Brain microvascular endothelial cell (primary cell): ENCODE data around the gene CPNE4.

Experiments used
- DNase-seq: peaks from one replicate; pipeline ENCODE4 v3.0.0-alpha.2; 2020
- H3K27ac ChIP-seq: fragments of 250-450 bp; sonication (Bioruptor Pico); 2 replicates; pipeline ENCODE4 v1.5.1; 2020; ENCODE audit warnings: mild to moderate bottlenecking, moderate library complexity
- H3K27me3 ChIP-seq: fragments of 250-450 bp; sonication (Bioruptor Pico); replicated peaks from 2 replicates; pipeline ENCODE4 v1.5.1; 2020; ENCODE audit warnings: mild to moderate bottlenecking
- H3K36me3 ChIP-seq: fragments of 250-450 bp; sonication (Bioruptor Pico); replicated peaks from 2 replicates; pipeline ENCODE4 v1.5.1; 2020; ENCODE audit warnings: mild to moderate bottlenecking
- H3K4me3 ChIP-seq: 2 replicates; pipeline ENCODE4 v1.5.1; 2011; ENCODE audit warnings: low read depth, mild to moderate bottlenecking, control low read depth, low read length, moderate library complexity
- in situ Hi-C: cut with HindIII; loops from 2 replicates; pipeline ENCODE4 v1.10.0; 2017; ENCODE audit warnings: low sequenced_read_pairs, low pct_ligation_motif_present
- TF ChIP-seq, protein P1 (sequence below): IDR thresholded peaks from 2 replicates; pipeline ENCODE4 v1.5.1; 2011; ENCODE audit warnings: low read depth, mild to moderate bottlenecking, moderate library complexity, low read length, control low read depth, inconsistent platforms; ENCODE audit errors: missing control alignments

Gene CPNE4

DNA sequence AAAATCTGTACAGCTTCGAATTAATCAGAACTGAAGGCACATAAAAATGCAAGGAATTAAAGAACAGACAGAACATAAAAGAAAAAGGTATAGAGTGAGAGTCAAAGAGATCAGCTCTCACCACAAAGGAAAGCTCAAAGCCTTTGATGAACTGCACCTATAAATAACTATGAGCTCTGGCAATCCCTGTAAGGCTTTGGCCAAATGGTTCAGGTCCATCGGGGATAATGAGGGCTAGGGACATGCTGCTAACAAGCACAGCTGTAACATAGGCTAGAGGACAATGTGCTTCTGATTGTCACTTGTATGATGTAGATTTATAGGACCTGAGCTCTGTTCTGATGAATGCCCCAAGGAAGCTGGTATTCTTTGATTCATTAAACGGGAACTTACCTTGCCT is 418.1 kb downstream of the CPNE4 start:
- no peak for DNase-seq
- no peak overlapping the region for H3K27ac ChIP-seq
- H3K4me3 ChIP-seq, result no peak overlapping the region
- H3K36me3 ChIP-seq, result no peaks in the 10 kb centered on the region
- no peaks in the 10 kb centered on the region for H3K27me3 ChIP-seq
- in situ Hi-C loops, result no loop called here
- TF ChIP-seq, protein P1, sequence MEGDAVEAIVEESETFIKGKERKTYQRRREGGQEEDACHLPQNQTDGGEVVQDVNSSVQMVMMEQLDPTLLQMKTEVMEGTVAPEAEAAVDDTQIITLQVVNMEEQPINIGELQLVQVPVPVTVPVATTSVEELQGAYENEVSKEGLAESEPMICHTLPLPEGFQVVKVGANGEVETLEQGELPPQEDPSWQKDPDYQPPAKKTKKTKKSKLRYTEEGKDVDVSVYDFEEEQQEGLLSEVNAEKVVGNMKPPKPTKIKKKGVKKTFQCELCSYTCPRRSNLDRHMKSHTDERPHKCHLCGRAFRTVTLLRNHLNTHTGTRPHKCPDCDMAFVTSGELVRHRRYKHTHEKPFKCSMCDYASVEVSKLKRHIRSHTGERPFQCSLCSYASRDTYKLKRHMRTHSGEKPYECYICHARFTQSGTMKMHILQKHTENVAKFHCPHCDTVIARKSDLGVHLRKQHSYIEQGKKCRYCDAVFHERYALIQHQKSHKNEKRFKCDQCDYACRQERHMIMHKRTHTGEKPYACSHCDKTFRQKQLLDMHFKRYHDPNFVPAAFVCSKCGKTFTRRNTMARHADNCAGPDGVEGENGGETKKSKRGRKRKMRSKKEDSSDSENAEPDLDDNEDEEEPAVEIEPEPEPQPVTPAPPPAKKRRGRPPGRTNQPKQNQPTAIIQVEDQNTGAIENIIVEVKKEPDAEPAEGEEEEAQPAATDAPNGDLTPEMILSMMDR, result no peak

DNA sequence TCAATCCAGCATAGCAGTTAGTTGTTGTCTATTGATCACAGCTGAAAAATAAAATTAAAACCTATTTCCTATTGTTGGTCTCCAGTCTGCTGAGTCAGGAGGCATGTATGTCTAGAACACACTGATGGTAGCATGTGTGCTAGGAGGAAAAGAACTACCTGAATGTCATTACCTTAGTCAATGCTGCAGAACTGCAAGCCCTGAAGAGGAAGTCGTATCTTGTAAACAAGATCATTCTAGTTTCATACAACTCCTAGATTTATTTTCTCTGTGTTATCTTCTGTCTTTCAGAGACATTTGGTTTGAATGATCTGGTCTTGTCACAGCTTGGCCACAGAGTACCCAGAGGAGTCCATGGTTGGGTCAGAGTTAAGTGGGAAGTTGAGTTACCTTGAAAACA is 422.1 kb downstream of the CPNE4 start:
- Histone ChIP-seq H3K36me3 (no peaks in the 10 kb centered on the region), H3K4me3 (no peak overlapping the region), H3K27me3 (no peaks in the 10 kb centered on the region), H3K27ac (no peak overlapping the region)
- in situ Hi-C loops, result no loop called here
- no peak for DNase-seq
- TF ChIP-seq, protein P1, result no peak

DNA sequence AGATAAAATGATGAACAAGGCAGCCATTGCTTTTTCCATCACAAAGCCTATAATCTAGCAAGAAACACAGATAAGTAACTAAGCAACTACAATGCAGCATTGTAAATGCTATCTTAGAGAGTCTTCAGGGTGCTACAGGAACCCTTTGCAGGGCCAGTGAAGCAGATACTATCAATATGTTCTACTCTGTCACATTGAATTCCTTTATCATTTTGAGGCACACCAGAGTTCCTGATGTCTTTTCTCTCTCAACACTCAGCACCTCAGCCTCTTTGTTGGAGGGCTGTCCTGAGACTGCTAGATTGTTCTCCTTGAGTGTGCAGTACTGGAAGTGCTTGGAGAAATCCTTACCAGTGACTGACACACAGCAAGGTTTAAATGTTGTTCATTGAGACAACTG is 424.6 kb downstream of the CPNE4 start:
- no peaks in the 10 kb centered on the region for H3K36me3 ChIP-seq
- no peaks in the 10 kb centered on the region for H3K27me3 ChIP-seq
- H3K27ac ChIP-seq, result no peak overlapping the region
- in situ Hi-C loops, result no loop called here
- TF ChIP-seq, protein P1, result no peak
- no peak overlapping the region for H3K4me3 ChIP-seq
- no peak for DNase-seq

DNA sequence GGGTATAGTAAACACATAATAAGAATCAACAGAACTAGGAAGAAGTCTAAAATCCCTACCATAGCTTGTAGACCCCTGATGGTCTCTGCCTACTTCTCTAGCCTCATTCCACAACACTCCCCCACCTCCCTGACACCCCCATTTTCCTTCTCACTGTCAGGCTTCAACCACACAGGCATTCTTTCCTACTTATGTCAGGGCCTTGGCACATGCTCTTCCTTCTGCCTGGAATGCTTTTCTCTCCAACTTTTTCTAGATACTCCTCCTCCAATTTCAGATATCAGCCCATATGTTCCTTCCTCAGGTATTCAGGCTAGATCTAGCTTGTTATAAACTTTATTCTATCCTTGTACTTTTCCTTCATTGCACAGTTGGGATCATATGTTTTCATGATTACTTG is 426.1 kb downstream of the CPNE4 start:
- no peaks in the 10 kb centered on the region for H3K27me3 ChIP-seq
- H3K36me3 ChIP-seq, result no peaks in the 10 kb centered on the region
- no peak for DNase-seq
- TF ChIP-seq, protein P1, result no peak
- in situ Hi-C loops, result no loop called here
- H3K27ac ChIP-seq, result no peak overlapping the region
- no peak overlapping the region for H3K4me3 ChIP-seq

DNA sequence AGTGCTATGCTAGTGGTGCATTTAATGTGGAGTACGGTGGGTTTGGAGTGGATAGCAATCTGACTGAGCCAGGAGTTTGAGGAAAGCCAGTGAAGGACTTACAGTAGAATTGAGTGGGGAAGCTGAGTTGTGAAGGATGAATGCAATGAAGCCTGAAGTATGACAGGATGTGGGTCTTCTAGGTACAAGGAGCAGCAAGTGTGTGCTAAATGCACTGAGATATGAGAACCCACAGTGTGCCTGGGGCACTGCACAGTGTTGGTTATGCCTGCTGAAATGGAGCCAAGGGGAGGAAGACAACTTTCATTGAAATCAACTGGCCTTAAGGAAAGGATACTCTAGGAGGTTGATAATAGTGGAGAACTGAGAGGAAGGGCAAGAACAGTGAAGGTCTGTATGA is 426.5 kb downstream of the CPNE4 start:
- in situ Hi-C loops, result no loop called here
- H3K4me3 ChIP-seq, result no peak overlapping the region
- H3K27me3 ChIP-seq, result no peaks in the 10 kb centered on the region
- no peak for DNase-seq
- TF ChIP-seq, protein P1, result no peak
- no peaks in the 10 kb centered on the region for H3K36me3 ChIP-seq
- H3K27ac ChIP-seq, result no peak overlapping the region

DNA sequence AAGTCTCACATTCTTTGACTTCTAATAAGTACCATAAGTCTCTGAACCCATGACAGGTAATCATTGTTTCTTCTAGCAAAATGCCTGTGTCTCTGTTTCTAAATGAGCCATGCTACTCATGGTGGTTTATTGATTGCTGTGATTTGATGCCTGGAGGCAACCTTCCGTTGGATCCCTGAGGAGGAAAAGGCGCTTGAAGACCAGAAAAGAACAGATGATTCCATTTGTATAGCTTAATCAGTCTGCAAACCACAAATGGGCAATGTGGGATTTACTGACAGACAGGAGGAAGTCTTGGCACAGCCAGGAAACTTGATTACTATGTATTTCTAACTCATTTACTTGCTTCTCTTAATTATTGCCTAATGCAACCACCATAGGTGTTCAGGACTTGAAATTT is 428.9 kb downstream of the CPNE4 start:
- H3K27me3 ChIP-seq, result no peaks in the 10 kb centered on the region
- no peak overlapping the region for H3K27ac ChIP-seq
- H3K4me3 ChIP-seq, result no peak overlapping the region
- no peaks in the 10 kb centered on the region for H3K36me3 ChIP-seq
- in situ Hi-C loops, result no loop called here
- DNase-seq, result no peak
- TF ChIP-seq, protein P1, result no peak
